HG02759 (cell line): ENCODE results near the gene NHERF1.

Source experiments
- ATAC-seq: cut with Tn5 transposase; IDR thresholded peaks from one replicate; pipeline ENCODE4 v1.9.1; 2021; ENCODE audit warnings: mild to moderate bottlenecking, moderate library complexity; ENCODE audit not compliant: unreplicated experiment

The NHERF1 gene

GRCh38 chr17:74732042-74732867 is 16.2 kb upstream of the NHERF1 start:
- ATAC-seq: no peak

DNA sequence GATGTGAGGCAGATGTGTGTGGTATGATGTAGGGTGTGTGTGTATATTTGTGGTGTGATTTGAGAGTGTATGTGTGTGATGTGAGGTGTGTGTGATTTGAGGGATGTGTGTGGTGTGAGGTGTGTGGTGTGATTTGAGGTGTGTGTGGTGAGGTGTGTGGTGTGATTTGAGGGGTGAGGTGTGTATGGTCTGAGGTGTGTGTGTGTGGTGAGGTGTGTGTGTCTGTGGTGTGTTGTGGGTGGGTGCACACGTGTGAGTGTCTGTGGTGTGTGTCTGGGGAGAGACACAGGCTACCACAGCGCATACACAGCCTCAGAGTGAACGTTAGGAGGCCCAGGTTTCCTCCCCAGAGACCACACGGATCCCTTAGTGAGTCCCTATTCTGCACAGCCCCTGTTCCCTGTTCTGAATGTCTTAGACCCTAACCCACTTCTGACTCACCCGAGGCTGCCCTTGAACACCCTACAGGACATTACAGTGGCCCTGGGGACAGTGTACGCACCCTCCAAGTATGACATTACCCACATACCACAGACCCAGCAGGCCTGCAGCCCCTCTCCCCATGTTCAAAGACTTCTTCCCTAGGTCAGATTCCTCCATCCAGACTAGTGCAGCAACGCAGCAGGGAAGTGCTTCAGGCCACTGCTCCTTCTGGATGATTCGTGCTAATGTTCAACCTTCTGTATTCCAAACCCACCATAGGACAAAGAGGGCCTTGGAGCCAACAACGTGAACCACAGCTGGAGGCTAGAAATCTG is 14.9 kb upstream of the NHERF1 start:
- no peak for ATAC-seq

DNA sequence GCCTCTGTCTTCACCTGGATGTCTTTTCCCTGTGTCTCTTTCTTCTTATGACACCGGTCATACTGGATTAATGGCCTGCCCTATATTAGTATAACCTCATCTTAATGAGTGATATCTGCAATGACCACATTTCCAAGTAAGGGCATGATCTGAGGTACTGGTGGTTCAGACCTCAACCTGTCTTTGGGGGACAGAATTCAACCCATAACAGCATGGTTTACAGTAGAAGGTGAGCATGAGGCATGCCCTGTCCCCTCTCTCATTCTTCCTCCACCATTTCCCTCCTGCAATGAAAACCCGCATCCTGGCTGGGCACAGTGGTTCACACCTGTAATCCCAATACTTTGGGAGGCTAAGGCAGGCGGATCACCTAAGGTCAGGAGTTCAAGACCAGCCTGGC is 14.2 kb upstream of the NHERF1 start:
- no peak for ATAC-seq

DNA sequence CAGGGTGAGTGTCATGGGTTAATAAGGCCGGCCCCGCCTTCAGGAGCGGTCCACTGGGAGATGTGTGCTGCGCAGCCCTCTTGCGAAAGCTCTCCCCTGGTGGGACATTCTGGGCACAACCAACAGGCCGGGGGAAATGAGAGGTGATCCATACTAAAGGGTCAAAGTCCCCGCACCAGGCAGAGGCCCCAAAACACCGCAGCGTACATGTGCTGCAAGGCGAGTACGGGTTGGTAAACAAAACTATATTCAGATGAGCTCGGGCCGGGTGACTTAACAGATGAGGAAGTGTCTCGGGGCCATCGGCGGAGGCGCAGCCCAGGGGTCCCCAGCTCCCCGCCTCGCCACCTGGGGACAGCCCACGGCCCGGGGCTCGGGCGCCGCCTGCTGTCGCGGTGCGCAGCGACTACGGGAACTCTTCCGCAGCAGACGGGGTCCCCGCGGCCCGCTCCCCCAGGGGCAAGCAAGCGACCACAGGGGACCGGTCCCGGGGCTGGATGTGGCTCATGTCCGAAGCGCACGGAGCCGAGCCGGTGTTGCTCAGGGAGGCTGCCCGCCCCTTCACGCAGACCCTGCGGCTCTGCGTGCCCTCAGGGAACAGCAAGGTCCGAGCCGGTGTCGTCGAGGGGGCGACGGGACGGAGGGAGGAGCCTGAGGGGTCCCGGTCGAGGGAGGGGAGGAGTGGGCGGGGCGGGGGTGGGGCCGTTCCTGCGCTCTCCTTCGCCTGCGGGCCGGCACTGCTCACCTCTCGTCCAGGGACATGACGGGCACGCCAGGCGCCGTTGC is 11.7 kb upstream of the NHERF1 start, which contains the start of gene RAB37:
RAB37 (plus strand) TSS at position 744 of the 786 bp plus-strand sequence; CDS start at position 761, 17 bp downstream.
- peak; percentile 57 for ATAC-seq

DNA sequence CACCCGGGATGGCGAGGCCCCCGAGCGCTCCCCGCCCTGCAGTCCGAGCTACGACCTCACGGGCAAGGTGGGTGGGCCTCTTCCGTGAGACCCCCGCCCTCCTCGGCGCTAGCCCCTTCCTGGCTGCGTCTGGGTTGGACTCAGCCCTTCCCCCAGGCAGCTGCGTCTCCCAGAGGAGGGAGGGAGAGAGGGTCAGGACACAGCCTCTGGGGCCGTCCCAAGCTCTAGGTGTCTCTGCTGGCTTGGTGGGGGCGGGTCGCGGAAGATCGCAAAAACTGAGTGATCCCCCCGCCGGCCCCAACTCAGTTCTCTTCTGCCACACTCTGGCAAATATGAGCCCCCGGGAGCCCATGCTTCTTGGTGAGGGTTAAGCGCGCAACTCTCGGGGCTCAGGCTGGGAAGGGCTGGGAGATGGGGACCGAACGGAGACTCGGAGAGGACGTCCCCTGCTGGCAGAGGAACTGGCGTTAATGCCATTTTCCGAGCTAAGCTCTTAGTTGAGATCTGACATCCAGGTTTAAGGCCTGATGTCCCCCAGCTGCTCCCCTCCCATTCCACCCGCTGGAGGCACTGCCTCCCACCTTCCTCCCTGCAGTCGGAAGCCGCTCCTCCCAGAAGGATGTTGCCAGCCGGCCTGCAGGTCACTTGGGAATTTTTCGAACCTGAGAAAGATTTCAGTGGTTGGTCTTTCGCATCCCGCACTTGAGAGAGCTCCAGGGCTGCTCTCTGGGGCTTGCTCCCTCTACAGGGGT is 11.0 kb upstream of the NHERF1 start:
- no peak for ATAC-seq

DNA sequence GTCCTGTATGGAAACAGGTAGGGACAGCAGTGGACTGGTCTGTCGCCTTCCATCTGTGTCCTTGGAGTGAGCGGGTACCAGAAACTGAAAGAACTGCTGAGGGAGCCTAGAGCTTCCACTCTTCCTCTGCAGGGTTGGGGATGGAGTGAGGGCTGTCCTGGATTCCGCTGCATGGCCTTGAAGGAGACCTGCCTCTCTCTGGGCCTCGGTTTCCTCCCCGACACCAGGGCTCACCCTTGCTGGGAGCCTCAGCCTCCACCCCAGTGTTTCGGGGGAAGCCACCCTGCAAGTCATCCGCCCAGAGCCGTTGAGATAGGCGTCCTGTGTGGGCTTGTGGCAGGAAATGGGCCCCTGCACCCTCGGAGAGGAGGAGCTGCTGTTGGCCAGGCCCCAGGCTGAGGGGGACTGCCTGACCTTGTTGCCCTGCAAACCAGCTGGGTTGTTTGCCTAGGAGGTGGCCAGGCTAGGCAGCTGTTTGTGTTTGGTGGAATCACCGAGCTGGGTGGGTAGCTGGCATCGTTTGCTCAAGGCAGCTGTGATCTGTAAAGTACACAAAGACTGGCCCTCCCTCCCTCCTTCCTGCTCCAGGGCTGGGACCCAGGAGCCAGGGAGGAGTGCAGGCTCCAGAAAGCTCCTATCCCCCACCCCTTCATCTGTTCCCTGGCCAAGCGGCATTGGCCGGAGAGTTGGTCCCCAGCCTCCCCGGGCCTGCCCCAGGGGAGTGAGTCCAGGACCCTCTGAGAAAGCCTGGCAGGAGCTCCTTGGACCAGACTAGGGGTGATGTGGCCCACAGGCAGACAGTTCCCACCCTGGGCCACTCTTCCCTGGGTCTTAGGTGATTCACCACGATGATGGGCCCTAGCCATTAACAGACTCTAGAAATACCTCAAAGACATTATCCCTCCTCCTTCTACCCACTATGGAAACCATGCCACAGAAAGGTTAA is 10.1 kb upstream of the NHERF1 start:
- peak; percentile 44 for ATAC-seq

GRCh38 chr17:74739227-74739831 is 9.1 kb upstream of the NHERF1 start:
- ATAC-seq: no peak

GRCh38 chr17:74740173-74740572 is 8.3 kb upstream of the NHERF1 start:
- ATAC-seq: no peak

DNA sequence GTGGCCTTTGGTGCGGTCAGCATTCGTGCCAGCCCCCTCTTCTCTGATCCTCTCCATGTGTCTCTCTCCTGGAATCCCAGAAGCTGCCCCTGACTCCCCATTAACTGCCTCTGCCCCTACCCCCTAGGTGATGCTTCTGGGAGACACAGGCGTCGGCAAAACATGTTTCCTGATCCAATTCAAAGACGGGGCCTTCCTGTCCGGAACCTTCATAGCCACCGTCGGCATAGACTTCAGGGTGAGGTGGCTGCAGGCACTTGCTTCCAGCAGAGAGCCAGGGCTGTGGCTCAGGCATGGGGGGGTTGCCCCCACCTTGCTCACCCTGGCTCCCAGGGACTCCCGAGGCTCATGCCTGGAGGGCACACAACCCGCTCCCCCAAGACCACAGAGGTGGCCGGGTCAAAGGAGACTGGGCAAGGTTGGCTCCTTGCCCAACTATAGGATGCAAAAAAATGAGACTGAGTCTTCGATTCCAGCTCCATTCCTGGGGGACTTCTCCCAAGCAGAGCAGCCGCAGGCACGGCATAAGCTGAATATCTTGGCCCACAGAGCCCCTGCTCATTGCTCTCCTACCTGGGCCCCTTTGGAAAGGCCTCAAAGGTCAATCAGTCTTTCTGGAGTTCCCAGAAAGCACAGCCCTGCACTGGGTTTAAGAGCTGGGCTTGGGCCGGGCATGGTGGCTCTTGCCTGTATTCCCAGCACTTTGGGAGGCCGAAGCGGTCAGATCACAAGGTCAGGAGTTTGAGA is 7.6 kb upstream of the NHERF1 start:
- ATAC-seq: no peak

- ATAC-seq: peak; percentile 49
Measured at GRCh38 chr17:74742153-74742515, 6.3 kb upstream of the NHERF1 start.

DNA sequence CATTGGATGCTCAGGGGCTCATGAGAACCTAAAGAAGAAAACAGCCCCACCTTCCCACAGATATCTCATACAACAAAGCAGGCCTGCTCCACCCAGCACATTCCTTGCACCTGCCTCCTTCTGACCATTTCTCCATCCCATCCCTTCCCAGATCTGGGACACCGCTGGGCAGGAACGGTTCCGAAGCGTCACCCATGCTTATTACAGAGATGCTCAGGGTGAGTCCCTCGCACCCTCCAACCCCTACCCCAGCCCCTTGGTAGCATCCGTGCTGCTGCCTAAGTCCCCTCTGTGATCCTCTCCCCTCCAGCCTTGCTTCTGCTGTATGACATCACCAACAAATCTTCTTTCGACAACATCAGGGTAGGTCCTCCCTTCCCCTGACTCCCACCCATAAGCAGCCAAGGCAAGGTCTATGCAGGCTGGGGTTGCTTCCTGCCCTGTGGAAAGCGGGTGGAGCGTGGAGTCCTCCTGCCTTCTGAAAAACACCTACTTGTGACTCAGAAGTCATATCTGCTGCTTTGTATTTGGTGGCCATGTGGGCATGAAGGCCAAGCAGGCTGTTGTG is 5.4 kb upstream of the NHERF1 start:
- no peak for ATAC-seq

DNA sequence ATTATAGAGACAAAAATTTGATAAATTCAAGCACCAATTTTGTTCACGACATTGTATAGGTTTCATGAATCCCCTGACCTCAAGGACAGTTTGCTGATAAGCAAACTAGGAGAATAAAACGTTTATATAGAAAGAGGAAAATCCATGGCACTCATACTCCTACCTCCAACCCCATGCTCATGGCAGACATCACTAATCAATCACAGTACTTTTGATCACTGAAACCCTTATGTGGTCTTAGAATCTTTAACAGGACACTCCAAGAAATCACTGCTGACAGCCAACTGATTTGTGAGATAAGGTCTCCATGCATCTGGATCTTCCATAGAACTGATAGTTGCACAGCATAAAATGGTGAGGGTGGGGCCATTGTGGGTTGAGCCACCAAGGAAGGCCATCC is 4.7 kb upstream of the NHERF1 start:
- no peak for ATAC-seq

GRCh38 chr17:74744349-74744713 is 4.1 kb upstream of the NHERF1 start:
- no peak for ATAC-seq

- no peak for ATAC-seq
Measured at GRCh38 chr17:74744714-74745547, 3.5 kb upstream of the NHERF1 start.

GRCh38 chr17:74745548-74746177 is 2.8 kb upstream of the NHERF1 start:
- ATAC-seq: no peak

GRCh38 chr17:74746376-74746775 is 2.1 kb upstream of the NHERF1 start:
- no peak for ATAC-seq

DNA sequence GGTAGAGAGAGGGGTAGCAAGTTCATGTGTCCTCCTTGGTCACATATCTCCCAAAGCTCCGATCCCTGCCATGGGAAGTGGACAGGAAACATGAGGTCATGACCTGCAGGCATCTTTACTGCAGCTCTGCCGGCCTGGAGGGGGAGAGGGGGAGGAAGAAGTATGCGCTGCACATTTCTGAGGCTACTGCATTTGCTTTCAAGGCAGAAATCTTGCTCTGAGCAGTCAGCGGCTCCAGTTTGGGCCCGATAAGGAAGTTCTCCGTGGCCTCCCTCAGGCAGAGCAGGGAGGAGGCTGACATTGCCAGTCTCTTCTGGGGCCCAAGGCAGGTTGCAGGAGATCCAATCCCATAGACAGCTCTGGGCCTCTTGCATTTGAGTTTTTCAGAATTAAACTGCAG is 1.5 kb upstream of the NHERF1 start:
- ATAC-seq: no peak
